ENCODE data around the gene C1orf232.

DNA sequence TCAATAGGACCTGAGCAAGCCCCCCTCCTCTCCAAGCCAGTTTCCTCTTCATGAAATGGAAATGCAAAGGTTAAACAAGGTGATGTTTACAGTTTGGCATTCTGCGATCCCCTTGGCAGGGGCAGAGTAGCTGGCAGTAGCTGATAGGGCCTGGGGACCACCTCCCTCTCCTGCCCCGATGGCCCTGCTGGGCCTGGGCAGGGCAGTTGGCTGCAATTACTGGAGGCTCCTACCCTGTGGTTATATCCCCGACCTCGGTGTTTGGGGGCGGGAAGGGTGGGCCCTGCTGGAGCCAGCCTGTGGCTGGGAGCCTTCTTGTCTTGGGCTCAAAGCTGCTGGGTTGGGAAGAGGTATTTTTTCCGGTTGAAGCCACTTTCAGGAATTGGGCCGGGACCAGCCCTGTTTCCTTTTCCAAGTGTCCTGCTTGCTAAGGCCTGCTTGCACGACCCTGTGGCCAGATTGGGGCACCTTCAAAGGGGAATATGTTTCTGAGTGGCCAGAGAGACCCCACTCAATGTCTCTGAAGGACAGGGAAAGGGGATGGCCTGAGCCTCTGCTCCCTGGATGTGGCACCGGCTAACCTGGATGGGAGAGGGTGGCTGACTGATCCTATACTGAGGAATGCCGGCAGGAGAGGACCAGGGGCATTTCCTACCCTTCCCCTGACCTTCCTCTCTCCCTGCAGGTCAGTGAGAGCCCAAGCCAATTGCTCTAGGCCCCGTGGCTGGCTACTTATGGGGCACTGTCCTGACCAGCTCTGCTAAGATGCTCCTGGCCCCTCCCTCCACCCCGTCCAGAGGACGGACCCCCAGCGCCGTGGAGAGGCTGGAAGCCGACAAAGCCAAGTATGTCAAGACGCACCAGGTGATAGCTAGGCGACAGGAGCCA is 8.0 kb downstream of the C1orf232 start:
- TF ChIP-seq, protein P1, sequence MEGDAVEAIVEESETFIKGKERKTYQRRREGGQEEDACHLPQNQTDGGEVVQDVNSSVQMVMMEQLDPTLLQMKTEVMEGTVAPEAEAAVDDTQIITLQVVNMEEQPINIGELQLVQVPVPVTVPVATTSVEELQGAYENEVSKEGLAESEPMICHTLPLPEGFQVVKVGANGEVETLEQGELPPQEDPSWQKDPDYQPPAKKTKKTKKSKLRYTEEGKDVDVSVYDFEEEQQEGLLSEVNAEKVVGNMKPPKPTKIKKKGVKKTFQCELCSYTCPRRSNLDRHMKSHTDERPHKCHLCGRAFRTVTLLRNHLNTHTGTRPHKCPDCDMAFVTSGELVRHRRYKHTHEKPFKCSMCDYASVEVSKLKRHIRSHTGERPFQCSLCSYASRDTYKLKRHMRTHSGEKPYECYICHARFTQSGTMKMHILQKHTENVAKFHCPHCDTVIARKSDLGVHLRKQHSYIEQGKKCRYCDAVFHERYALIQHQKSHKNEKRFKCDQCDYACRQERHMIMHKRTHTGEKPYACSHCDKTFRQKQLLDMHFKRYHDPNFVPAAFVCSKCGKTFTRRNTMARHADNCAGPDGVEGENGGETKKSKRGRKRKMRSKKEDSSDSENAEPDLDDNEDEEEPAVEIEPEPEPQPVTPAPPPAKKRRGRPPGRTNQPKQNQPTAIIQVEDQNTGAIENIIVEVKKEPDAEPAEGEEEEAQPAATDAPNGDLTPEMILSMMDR (IDR thresholded peaks at IDR 0.05), result no peak
- TF ChIP-seq POLR2A (IDR thresholded peaks at IDR 0.05), result no peak

All from uterus (tissue), 2 donors.